Measurements from ENCODE around the gene MAN1A1.

Gene MAN1A1

DNA sequence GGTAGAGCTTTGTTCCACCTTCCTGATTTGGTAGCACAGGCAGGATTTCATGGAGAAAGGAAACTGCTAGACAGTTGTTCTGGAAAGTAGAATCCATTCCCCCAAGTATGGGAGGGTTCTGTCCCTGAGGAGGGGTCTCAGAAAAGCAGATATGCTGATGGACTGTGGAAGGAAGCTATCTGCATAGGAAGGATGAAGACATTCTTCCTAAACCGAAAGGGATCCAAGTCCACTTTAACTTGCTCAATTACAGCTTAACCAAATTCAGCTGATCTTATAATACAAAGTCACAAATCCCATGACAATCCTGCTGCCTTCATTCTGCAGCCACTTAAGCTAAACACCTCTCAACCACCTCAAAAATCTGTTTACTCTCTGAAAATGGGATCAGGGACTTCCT, 2.6 kb downstream of the MAN1A1 start:
- H3F3A ChIP-seq (ENCODE audit: control insufficient read depth, insufficient read depth) = peaks cover 3% of the 10 kb centered on the region; the same call in 1 of the 2 replicates
- H3K79me2 ChIP-seq (ENCODE audit: control insufficient read depth, low read length) = peaks cover 17% of the 10 kb centered on the region
- H3K27ac ChIP-seq (ENCODE audit: low read depth, low read length) = no peak overlapping the region
- H4K20me1 ChIP-seq (ENCODE audit: control insufficient read depth, insufficient read depth, low read depth, low read length) = no peaks in the 10 kb centered on the region
- H3K36me3 ChIP-seq (ENCODE audit: control insufficient read depth, low read length) = no peaks in the 10 kb centered on the region
- H3K9me3 ChIP-seq (ENCODE audit: control insufficient read depth, insufficient read depth, low read length) = no peaks in the 10 kb centered on the region
- H3K4me1 ChIP-seq (ENCODE audit: control insufficient read depth, low read length) = peaks cover 22% of the 10 kb centered on the region
- H3K27me3 ChIP-seq (ENCODE audit: control insufficient read depth, low read length) = peaks cover 46% of the 10 kb centered on the region
- peak overlapping the region; percentile 83 for H3K4me3 ChIP-seq (ENCODE audit: low read length)
- H3K4me2 ChIP-seq (ENCODE audit: low read length) = peak overlapping the region; percentile 86
- TF ChIP-seq EZH2phosphoT487 (IDR thresholded peaks at IDR 0.05; ENCODE audit: borderline replicate concordance, low read length) = no peak
- TF ChIP-seq, protein P1, sequence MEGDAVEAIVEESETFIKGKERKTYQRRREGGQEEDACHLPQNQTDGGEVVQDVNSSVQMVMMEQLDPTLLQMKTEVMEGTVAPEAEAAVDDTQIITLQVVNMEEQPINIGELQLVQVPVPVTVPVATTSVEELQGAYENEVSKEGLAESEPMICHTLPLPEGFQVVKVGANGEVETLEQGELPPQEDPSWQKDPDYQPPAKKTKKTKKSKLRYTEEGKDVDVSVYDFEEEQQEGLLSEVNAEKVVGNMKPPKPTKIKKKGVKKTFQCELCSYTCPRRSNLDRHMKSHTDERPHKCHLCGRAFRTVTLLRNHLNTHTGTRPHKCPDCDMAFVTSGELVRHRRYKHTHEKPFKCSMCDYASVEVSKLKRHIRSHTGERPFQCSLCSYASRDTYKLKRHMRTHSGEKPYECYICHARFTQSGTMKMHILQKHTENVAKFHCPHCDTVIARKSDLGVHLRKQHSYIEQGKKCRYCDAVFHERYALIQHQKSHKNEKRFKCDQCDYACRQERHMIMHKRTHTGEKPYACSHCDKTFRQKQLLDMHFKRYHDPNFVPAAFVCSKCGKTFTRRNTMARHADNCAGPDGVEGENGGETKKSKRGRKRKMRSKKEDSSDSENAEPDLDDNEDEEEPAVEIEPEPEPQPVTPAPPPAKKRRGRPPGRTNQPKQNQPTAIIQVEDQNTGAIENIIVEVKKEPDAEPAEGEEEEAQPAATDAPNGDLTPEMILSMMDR (IDR thresholded peaks at IDR 0.05; ENCODE audit: low read depth, low read length, poor library complexity, severe bottlenecking) = no peak
- H3K9me2 ChIP-seq (replicated peaks; ENCODE audit: control insufficient read depth, low read length) = no peaks in the 10 kb centered on the region

DNA sequence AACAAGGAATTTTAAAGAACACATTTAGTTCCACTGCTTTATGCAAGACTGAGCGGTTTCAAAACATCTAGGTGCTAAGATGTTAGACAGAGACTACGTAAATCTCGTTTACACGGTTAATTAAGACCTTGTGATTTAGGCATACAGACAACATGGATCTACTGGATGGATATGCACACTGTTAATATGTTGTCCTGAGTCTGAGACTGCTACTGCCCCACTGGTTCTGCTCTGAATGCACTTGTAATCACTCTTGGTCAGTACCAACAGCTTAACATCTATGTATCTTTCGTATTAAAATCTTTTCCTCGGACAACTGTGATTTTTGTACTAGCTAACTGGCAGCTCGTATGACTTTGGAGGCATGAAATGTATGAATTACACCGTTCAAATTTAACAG, 3.1 kb downstream of the MAN1A1 start:
- Histone ChIP-seq H4K20me1 (ENCODE audit: control insufficient read depth, insufficient read depth, low read depth, low read length) (no peaks in the 10 kb centered on the region), H3F3A (ENCODE audit: control insufficient read depth, insufficient read depth) (peaks cover 3% of the 10 kb centered on the region; the same call in 1 of the 2 replicates), H3K4me1 (ENCODE audit: control insufficient read depth, low read length) (peaks cover 18% of the 10 kb centered on the region), H3K36me3 (ENCODE audit: control insufficient read depth, low read length) (no peaks in the 10 kb centered on the region), H3K27me3 (ENCODE audit: control insufficient read depth, low read length) (peaks cover 42% of the 10 kb centered on the region), H3K9me2 (replicated peaks; ENCODE audit: control insufficient read depth, low read length) (no peaks in the 10 kb centered on the region), H3K9me3 (ENCODE audit: control insufficient read depth, insufficient read depth, low read length) (no peaks in the 10 kb centered on the region), H3K79me2 (ENCODE audit: control insufficient read depth, low read length) (peaks cover 17% of the 10 kb centered on the region), H3K27ac (ENCODE audit: low read depth, low read length) (no peak overlapping the region), H3K4me3 (ENCODE audit: low read length) (peak overlapping the region; percentile 83), H3K4me2 (ENCODE audit: low read length) (peak overlapping the region; percentile 86)
- TF ChIP-seq, protein P1 (IDR thresholded peaks at IDR 0.05; ENCODE audit: low read depth, low read length, poor library complexity, severe bottlenecking) = no peak
- TF ChIP-seq EZH2phosphoT487 (IDR thresholded peaks at IDR 0.05; ENCODE audit: borderline replicate concordance, low read length) = no peak

DNA sequence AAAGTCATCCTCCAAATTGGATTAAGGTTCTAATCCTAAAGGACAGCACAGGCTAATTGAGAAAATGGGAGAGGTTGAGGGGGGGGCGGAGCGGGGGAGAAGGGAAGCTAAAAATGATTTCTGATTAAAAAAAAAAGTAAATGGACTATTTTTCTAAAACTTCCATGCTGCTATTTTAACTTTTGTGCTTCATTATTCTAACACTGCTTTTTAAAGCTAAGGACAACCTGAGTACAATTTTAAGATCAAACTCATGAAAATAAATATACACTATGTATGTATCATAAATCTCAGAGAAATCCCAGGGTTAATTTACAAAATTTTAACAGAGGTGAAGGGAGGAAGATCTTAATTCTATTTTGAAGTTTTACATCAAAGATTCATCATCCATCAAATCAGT, 4.4 kb downstream of the MAN1A1 start:
- H3F3A ChIP-seq (ENCODE audit: control insufficient read depth, insufficient read depth) = no peaks in the 10 kb centered on the region
- TF ChIP-seq, protein P1 (IDR thresholded peaks at IDR 0.05; ENCODE audit: low read depth, low read length, poor library complexity, severe bottlenecking) = no peak
- TF ChIP-seq EZH2phosphoT487 (IDR thresholded peaks at IDR 0.05; ENCODE audit: borderline replicate concordance, low read length) = no peak
- H3K9me3 ChIP-seq (ENCODE audit: control insufficient read depth, insufficient read depth, low read length) = no peaks in the 10 kb centered on the region
- no peaks in the 10 kb centered on the region for H3K9me2 ChIP-seq (replicated peaks; ENCODE audit: control insufficient read depth, low read length)
- no peak overlapping the region for H3K4me2 ChIP-seq (ENCODE audit: low read length)
- H3K4me1 ChIP-seq (ENCODE audit: control insufficient read depth, low read length) = peaks cover 16% of the 10 kb centered on the region
- peaks cover 17% of the 10 kb centered on the region for H3K79me2 ChIP-seq (ENCODE audit: control insufficient read depth, low read length)
- no peak overlapping the region for H3K27ac ChIP-seq (ENCODE audit: low read depth, low read length)
- H3K36me3 ChIP-seq (ENCODE audit: control insufficient read depth, low read length) = no peaks in the 10 kb centered on the region
- no peaks in the 10 kb centered on the region for H4K20me1 ChIP-seq (ENCODE audit: control insufficient read depth, insufficient read depth, low read depth, low read length)
- H3K27me3 ChIP-seq (ENCODE audit: control insufficient read depth, low read length) = peaks cover 36% of the 10 kb centered on the region
- H3K4me3 ChIP-seq (ENCODE audit: low read length) = no peak overlapping the region
